GM12874 (cell line): ENCODE results near the gene DDX20.

Experiments used
- CTCF ChIP-seq: IDR thresholded peaks from 2 replicates; pipeline ENCODE4 v1.5.1; 2011; ENCODE audit warnings: low read depth, mild to moderate bottlenecking, control low read depth, low read length, moderate library complexity; ENCODE audit not compliant: insufficient read depth

The DDX20 gene

GRCh38 chr1:111746614-111746999 lies 9.1 kb upstream of the DDX20 start:
- no peak for TF ChIP-seq CTCF

- TF ChIP-seq CTCF = peak; percentile 75
These were observed 8.4 kb upstream of the DDX20 start for GRCh38 chr1:111747282-111747734.

GRCh38 chr1:111747947-111748346 lies 7.8 kb upstream of the DDX20 start:
- no peak for TF ChIP-seq CTCF

- TF ChIP-seq CTCF = no peak
These were observed 6.1 kb upstream of the DDX20 start for GRCh38 chr1:111749628-111750027.

GRCh38 chr1:111750856-111751255 lies 4.8 kb upstream of the DDX20 start:
- no peak for TF ChIP-seq CTCF

GRCh38 chr1:111751906-111752575 lies 3.7 kb upstream of the DDX20 start:
- no peak for TF ChIP-seq CTCF

GRCh38 chr1:111754984-111755330 lies 744 bp upstream of the DDX20 start:
- no peak for TF ChIP-seq CTCF
